PC-9 (cell line): ENCODE results near the gene CR2. TPM values are rescaled to one million over a fixed set of nuclear protein-coding genes. Genes with fewer than 3 reads are reported as not detected.

Experiments used
- BruUV-seq: library from RNA; stranded (reverse); fragments of 400-500 nt; replicated peaks from 2 replicates; lab custom pipeline; 2021; lab: Mats Ljungman, UMichigan
- CTCF ChIA-PET: fragments of 300-600 bp; sonication (Branson Sonifier 250); formaldehyde crosslinking; loops from one replicate; lab custom pipeline; 2022; ENCODE audit warnings: antibody characterized with exemption; lab: Charles Lee
- POLR2A ChIA-PET: fragments of 300-600 bp; sonication (Branson Sonifier 250); formaldehyde crosslinking; loops from one replicate; lab custom pipeline; 2022; ENCODE audit warnings: antibody characterized with exemption; ENCODE audit not compliant: unreplicated experiment; lab: Charles Lee
- DNase-seq, 2 experiments: peaks; one replicate each; pipeline versions ENCODE4 v3.0.0 to v3.0.0-alpha.2; 2015 to 2022; ENCODE audit warnings: mixed read lengths in 1 of 2
- H2AFZ ChIP-seq: fragments of 200-600 bp; sonication (generic); 2 replicates; pipeline ENCODE4 v1.8.1; 2017; ENCODE audit warnings: antibody characterized with exemption
- H3F3A ChIP-seq: fragments of 200-600 bp; sonication (generic); 2 replicates; pipeline ENCODE4 v1.8.1; 2017; ENCODE audit warnings: antibody characterized with exemption, mild to moderate bottlenecking, low read depth; ENCODE audit not compliant: insufficient read depth
- H3K27ac ChIP-seq: fragments of 200-600 bp; sonication (generic); 2 replicates; pipeline ENCODE4 v1.6.1; 2016; ENCODE audit warnings: mixed run types
- H3K27me3 ChIP-seq: fragments of 200-600 bp; sonication (generic); 2 replicates; pipeline ENCODE4 v1.6.1; 2016; ENCODE audit warnings: low read depth, mixed run types; ENCODE audit not compliant: insufficient read depth
- H3K36me3 ChIP-seq: fragments of 200-600 bp; sonication (generic); 2 replicates; pipeline ENCODE4 v1.6.1; 2016; ENCODE audit warnings: low read depth, mixed run types
- H3K4me1 ChIP-seq: fragments of 200-600 bp; sonication (generic); replicated peaks from 2 replicates; pipeline ENCODE4 v1.6.1; 2016; ENCODE audit warnings: mixed run types; ENCODE audit not compliant: insufficient read depth
- H3K4me2 ChIP-seq: fragments of 200-600 bp; sonication (generic); 2 replicates; pipeline ENCODE4 v1.6.1; 2017; ENCODE audit warnings: mixed run types
- H3K4me3 ChIP-seq: fragments of 200-600 bp; sonication (generic); 2 replicates; pipeline ENCODE4 v1.6.1; 2016; ENCODE audit warnings: mixed run types
- H3K79me2 ChIP-seq: fragments of 200-600 bp; sonication (generic); 2 replicates; pipeline ENCODE4 v1.6.1; 2017; ENCODE audit warnings: low read depth, mixed run types
- H3K9me2 ChIP-seq: fragments of 200-600 bp; sonication (generic); 2 replicates; pipeline ENCODE4 v1.8.1; 2017; ENCODE audit warnings: mild to moderate bottlenecking; ENCODE audit not compliant: insufficient read depth
- H3K9me3 ChIP-seq: fragments of 200-600 bp; sonication (generic); 2 replicates; pipeline ENCODE4 v1.8.1; 2016; ENCODE audit warnings: low read depth; ENCODE audit not compliant: insufficient read depth
- H4K20me1 ChIP-seq: fragments of 200-600 bp; sonication (generic); 2 replicates; pipeline ENCODE4 v1.8.1; 2017; ENCODE audit not compliant: insufficient read depth
- EZH2 ChIP-seq: fragments of 200-600 bp; sonication (generic); IDR thresholded peaks from 2 replicates; pipeline ENCODE4 v1.8.0; 2017; ENCODE audit warnings: antibody characterized with exemption, low read depth
- intact Hi-C: fragments of 100-400 bp; cut with micrococcal nuclease; formaldehyde crosslinking; loops from one replicate; pipeline ENCODE4 v1.10.0; 2022; ENCODE audit not compliant: unreplicated experiment
- total RNA-seq: library from RNA; stranded (reverse); gene quantifications from 2 replicates; pipeline ENCODE4 v1.2.3, GENCODE V29; 2021
- TF ChIP-seq, protein P1 (sequence below): fragments of 200-600 bp; sonication (generic); conservative IDR thresholded peaks from 2 replicates; pipeline ENCODE4 v1.6.1; 2017; ENCODE audit warnings: mixed run types, antibody characterized with exemption, mild to moderate bottlenecking, moderate library complexity

CR2 gene
- total RNA-seq, 1 experiment from 2014 or later = 4.3 TPM

DNA sequence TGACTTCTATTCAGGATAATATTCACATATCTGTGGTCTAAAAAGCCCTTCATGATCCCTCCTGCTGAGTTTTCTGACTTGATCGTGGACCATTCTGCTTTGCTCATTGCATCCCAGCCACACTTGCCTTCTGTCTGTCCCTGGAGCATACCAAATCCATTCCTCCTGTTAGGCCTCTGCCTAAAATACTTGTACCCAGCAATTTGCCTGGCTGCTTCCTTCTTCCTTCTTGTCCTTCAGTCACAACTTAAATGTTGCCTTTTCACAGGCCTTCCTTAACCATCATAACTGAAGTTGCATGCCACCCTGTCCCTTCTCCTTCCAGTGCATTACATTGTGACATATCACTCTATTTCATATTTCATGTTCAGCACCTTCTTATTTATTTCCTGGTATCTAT is 4.3 kb downstream of the CR2 start:
- Histone ChIP-seq H4K20me1 (no peaks in the 10 kb centered on the region), H3K9me2 (no peaks in the 10 kb centered on the region), H3K9me3 (no peaks in the 10 kb centered on the region), H3K4me1 (peaks cover 9% of the 10 kb centered on the region), H3K27ac (no peak overlapping the region), H3K36me3 (no peaks in the 10 kb centered on the region), H3F3A (no peaks in the 10 kb centered on the region), H3K79me2 (no peaks in the 10 kb centered on the region), H2AFZ (no peak overlapping the region), H3K4me3 (no peak overlapping the region), H3K27me3 (no peaks in the 10 kb centered on the region), H3K4me2 (no peak overlapping the region)
- ChIA-PET POLR2A (no interaction called here), CTCF (no interaction called here)
- intact Hi-C loops = no loop called here
- DNase-seq = no peak
- TF ChIP-seq EZH2 = no peak
- TF ChIP-seq, protein P1, sequence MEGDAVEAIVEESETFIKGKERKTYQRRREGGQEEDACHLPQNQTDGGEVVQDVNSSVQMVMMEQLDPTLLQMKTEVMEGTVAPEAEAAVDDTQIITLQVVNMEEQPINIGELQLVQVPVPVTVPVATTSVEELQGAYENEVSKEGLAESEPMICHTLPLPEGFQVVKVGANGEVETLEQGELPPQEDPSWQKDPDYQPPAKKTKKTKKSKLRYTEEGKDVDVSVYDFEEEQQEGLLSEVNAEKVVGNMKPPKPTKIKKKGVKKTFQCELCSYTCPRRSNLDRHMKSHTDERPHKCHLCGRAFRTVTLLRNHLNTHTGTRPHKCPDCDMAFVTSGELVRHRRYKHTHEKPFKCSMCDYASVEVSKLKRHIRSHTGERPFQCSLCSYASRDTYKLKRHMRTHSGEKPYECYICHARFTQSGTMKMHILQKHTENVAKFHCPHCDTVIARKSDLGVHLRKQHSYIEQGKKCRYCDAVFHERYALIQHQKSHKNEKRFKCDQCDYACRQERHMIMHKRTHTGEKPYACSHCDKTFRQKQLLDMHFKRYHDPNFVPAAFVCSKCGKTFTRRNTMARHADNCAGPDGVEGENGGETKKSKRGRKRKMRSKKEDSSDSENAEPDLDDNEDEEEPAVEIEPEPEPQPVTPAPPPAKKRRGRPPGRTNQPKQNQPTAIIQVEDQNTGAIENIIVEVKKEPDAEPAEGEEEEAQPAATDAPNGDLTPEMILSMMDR = no peak
- BruUV-seq = no TSS peak

DNA sequence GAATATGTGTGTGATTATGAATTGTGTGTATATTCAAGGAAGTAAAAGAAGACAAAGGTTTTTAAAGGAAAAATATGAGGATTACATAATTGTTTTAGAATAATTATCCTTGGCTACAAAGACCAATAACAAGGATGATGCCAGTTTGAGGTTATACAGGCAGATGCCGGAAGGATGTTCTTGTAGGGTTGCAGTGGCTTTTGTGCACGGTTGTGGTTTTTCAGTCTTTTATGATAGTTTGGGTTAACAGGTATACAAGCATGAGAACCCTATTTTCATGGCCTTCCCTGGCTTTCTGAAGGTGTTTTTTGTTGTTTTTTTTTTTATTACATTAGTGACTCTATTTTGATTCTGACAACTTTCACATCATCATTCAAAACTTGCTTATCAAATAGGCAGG is 4.9 kb downstream of the CR2 start:
- ChIA-PET POLR2A (no interaction called here), CTCF (no interaction called here)
- H3K4me1 ChIP-seq = peaks cover 9% of the 10 kb centered on the region
- H3K27me3 ChIP-seq = no peaks in the 10 kb centered on the region
- H3K9me3 ChIP-seq = no peaks in the 10 kb centered on the region
- H4K20me1 ChIP-seq = no peaks in the 10 kb centered on the region
- no peak for DNase-seq
- H3K4me2 ChIP-seq = no peak overlapping the region
- H3K79me2 ChIP-seq = no peaks in the 10 kb centered on the region
- H3K4me3 ChIP-seq = no peak overlapping the region
- BruUV-seq = no TSS peak
- H3F3A ChIP-seq = no peaks in the 10 kb centered on the region
- H2AFZ ChIP-seq = no peak overlapping the region
- H3K36me3 ChIP-seq = no peaks in the 10 kb centered on the region
- TF ChIP-seq EZH2 = no peak
- TF ChIP-seq, protein P1 = no peak
- H3K9me2 ChIP-seq = no peaks in the 10 kb centered on the region
- intact Hi-C loops = no loop called here
- no peak overlapping the region for H3K27ac ChIP-seq

- no peak for DNase-seq
- no peaks in the 10 kb centered on the region for H3K27me3 ChIP-seq
- POLR2A ChIA-PET = no interaction called here
- no TSS peak for BruUV-seq
- H3K4me1 ChIP-seq = no peaks in the 10 kb centered on the region
- TF ChIP-seq, protein P1 = no peak
- TF ChIP-seq EZH2 = no peak
- no peaks in the 10 kb centered on the region for H3K9me3 ChIP-seq
- H3K36me3 ChIP-seq = no peaks in the 10 kb centered on the region
- H2AFZ ChIP-seq = no peak overlapping the region
- H3K4me3 ChIP-seq = no peak overlapping the region
- no peaks in the 10 kb centered on the region for H4K20me1 ChIP-seq
- no peaks in the 10 kb centered on the region for H3F3A ChIP-seq
- H3K27ac ChIP-seq = no peak overlapping the region
- no peaks in the 10 kb centered on the region for H3K9me2 ChIP-seq
- CTCF ChIA-PET = no interaction called here
- H3K4me2 ChIP-seq = no peak overlapping the region
- no peaks in the 10 kb centered on the region for H3K79me2 ChIP-seq
- intact Hi-C loops = no loop called here
Measured at GRCh38 chr1:207461649-207462048, 7.5 kb downstream of the CR2 start.
